Trophoblast cell (in vitro differentiated cells and primary cell): ENCODE measurements around the gene GEMIN8. TPM values are rescaled to one million over a fixed set of nuclear protein-coding genes. Genes with fewer than 3 reads are reported as not detected.
A peak's percentile ranks its signal among the peaks of the same experiment; 100 is the strongest.

ENCODE experiments used
- DNase-seq, 2 donors: peaks; one replicate each; pipeline ENCODE4 v3.0.0-alpha.2; 2016
- H2AFZ ChIP-seq: 2 replicates; pipeline ENCODE4 v1.6.1; 2013; ENCODE audit warnings: low read length, moderate library complexity, mild to moderate bottlenecking; ENCODE audit not compliant: insufficient read depth, poor library complexity
- H2AK5ac ChIP-seq: 2 replicates; pipeline ENCODE4 v1.6.1; 2013; ENCODE audit warnings: mild to moderate bottlenecking, low read length
- H2BK120ac ChIP-seq: 2 replicates; pipeline ENCODE4 v1.6.1; 2013; ENCODE audit warnings: low read length, mild to moderate bottlenecking, moderate library complexity; ENCODE audit not compliant: insufficient read depth, poor library complexity
- H2BK12ac ChIP-seq: 2 replicates; pipeline ENCODE4 v1.6.1; 2013; ENCODE audit warnings: mild to moderate bottlenecking, low read length, moderate library complexity
- H2BK5ac ChIP-seq: 2 replicates; pipeline ENCODE4 v1.6.1; 2013; ENCODE audit warnings: low read length, low read depth, moderate library complexity, mild to moderate bottlenecking; ENCODE audit not compliant: poor library complexity
- H3K14ac ChIP-seq: 2 replicates; pipeline ENCODE4 v1.6.1; 2013; ENCODE audit warnings: mild to moderate bottlenecking, low read length
- H3K18ac ChIP-seq: 2 replicates; pipeline ENCODE4 v1.6.1; 2013; ENCODE audit warnings: mild to moderate bottlenecking, low read length
- H3K23ac ChIP-seq: 2 replicates; pipeline ENCODE4 v1.6.1; 2013; ENCODE audit warnings: low read length
- H3K27ac ChIP-seq: 2 replicates; pipeline ENCODE4 v1.5.1; 2013; ENCODE audit warnings: low read depth, mild to moderate bottlenecking, inconsistent platforms, low read length, moderate library complexity
- H3K27me3 ChIP-seq: 2 replicates; pipeline ENCODE4 v1.6.1; 2013; ENCODE audit warnings: inconsistent platforms, mild to moderate bottlenecking, low read length, moderate library complexity; ENCODE audit not compliant: insufficient read depth
- H3K36me3 ChIP-seq, 2 experiments: 1 replicate in 1 of 2; 2 replicates in 1 of 2; pipeline ENCODE4 v1.6.1; 2013; ENCODE audit warnings: low read length in 2 of 2, mild to moderate bottlenecking in 2 of 2, moderate library complexity in 1 of 2; ENCODE audit not compliant: insufficient read depth in 2 of 2, control insufficient read depth in 1 of 2
- H3K4ac ChIP-seq: 2 replicates; pipeline ENCODE4 v1.6.1; 2013; ENCODE audit warnings: low read depth, mild to moderate bottlenecking, low read length, moderate library complexity
- H3K4me1 ChIP-seq, 2 experiments: 1 replicate in 1 of 2; 2 replicates in 1 of 2; pipeline ENCODE4 v1.6.1; 2013; ENCODE audit warnings: low read length in 2 of 2, mild to moderate bottlenecking in 2 of 2, moderate library complexity in 1 of 2; ENCODE audit not compliant: insufficient read depth in 2 of 2, control insufficient read depth in 1 of 2
- H3K4me2 ChIP-seq: 2 replicates; pipeline ENCODE4 v1.6.1; 2013; ENCODE audit warnings: inconsistent platforms, mild to moderate bottlenecking, low read length, moderate library complexity
- H3K4me3 ChIP-seq: 2 replicates; pipeline ENCODE4 v1.5.1; 2013; ENCODE audit warnings: mild to moderate bottlenecking, low read depth, low read length, inconsistent platforms
- H3K79me1 ChIP-seq: one replicate; pipeline ENCODE4 v1.6.1; 2013; ENCODE audit warnings: low read length
- H3K79me2 ChIP-seq: 2 replicates; pipeline ENCODE4 v1.6.1; 2013; ENCODE audit warnings: low read length, mild to moderate bottlenecking; ENCODE audit not compliant: control insufficient read depth, insufficient read depth, poor library complexity
- H3K9ac ChIP-seq: 2 replicates; pipeline ENCODE4 v1.6.1; 2013; ENCODE audit warnings: mild to moderate bottlenecking, low read length
- H3K9me3 ChIP-seq: 2 replicates; pipeline ENCODE4 v1.6.1; 2013; ENCODE audit warnings: low read depth, mild to moderate bottlenecking, control low read depth, inconsistent platforms, low read length; ENCODE audit not compliant: insufficient read depth
- H4K12ac ChIP-seq: 2 replicates; pipeline ENCODE4 v1.6.1; 2013; ENCODE audit warnings: low read depth, mild to moderate bottlenecking, low read length, moderate library complexity
- H4K8ac ChIP-seq: 2 replicates; pipeline ENCODE4 v1.6.1; 2013; ENCODE audit warnings: low read depth, mild to moderate bottlenecking, low read length, moderate library complexity
- H4K91ac ChIP-seq: one replicate; pipeline ENCODE4 v1.6.1; 2013; ENCODE audit warnings: low read depth, mild to moderate bottlenecking, low read length, moderate library complexity
- WGBS: extraction: QIAGEN DNeasy Blood & Tissue Kit; methylation state at CpG from one replicate; pipeline ENCODE4 v1.1.7; 2013; ENCODE audit warnings: missing lambda C conversion rate; ENCODE audit not compliant: insufficient read length, insufficient coverage; ENCODE audit errors: extremely low coverage; 5-methylcytosine and 5-hydroxymethylcytosine counted together
- polyA plus RNA-seq: library from polyadenylated mRNA; stranded (reverse); fragments of 200-250 nt; gene quantifications from 2 replicates; pipeline ENCODE4 v1.2.3, GENCODE V29; 2013

GEMIN8 gene, protein sequence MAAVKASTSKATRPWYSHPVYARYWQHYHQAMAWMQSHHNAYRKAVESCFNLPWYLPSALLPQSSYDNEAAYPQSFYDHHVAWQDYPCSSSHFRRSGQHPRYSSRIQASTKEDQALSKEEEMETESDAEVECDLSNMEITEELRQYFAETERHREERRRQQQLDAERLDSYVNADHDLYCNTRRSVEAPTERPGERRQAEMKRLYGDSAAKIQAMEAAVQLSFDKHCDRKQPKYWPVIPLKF
- polyA plus RNA-seq: 8.4 and 9.3 TPM in 2 replicates

DNA sequence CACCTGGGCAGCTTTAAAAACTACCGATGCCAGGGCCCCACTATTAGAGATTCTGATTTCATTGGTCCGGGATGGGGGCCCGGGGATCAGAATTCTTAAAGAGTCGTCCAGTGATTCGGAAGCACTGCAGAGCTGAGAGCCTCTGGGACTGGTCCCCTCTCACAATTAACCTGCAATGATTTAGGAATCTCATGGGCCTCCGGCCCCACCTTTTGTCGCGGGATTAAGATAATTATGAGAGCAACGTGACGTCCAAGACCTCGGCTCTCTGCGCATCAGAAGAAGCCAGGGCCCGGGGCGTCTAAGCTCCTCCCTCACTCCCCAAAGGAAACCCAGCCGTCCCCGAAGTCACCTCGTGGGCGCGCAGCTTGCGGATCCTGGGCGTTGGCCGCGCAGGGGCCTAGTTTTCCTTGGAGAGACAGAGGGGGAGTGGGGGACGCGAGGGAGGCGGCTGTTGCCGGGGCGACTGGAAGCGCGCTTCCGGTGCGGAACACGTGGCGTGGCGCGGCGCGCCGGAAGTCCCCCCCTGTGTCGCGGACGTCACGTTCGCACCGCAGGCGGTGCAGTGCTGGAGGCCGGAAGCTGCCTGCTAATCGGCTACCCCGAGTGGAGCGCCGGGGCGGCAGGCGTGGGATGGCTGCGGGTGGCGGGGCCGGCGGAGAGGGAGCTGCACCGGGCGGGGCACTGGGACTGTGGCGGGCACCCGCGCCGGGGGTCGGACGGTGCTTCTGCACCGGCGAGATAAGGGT lies at the start of gene GEMIN8:
Gene GEMIN8, minus strand, starts transcription at position 468 of the 749 bp plus-strand sequence. CDS start 8,414 bp downstream, outside the sequence.
- Histone ChIP-seq H3K36me3 (no peaks in the 10 kb centered on the region), H3K4me3 (peak within 1 kb of the TSS; percentile 81), H2BK120ac (no peak within 1 kb of the TSS), H3K9me3 (no peaks in the 10 kb centered on the region), H3K4me1 (no peaks in the 10 kb centered on the region), H3K4me2 (peak within 1 kb of the TSS; percentile 73), H3K23ac (no peak within 1 kb of the TSS), H2AFZ (peak within 1 kb of the TSS; percentile 35), H4K12ac (peak within 1 kb of the TSS; percentile 64), H3K79me2 (no peaks in the 10 kb centered on the region), H2BK12ac (no peak within 1 kb of the TSS), H4K8ac (peak within 1 kb of the TSS; percentile 83), H2BK5ac (peak within 1 kb of the TSS; percentile 68), H3K79me1 (peaks cover 6% of the 10 kb centered on the region), H3K27me3 (no peaks in the 10 kb centered on the region), H3K9ac (peak within 1 kb of the TSS; percentile 76), H2AK5ac (no peak within 1 kb of the TSS), H4K91ac (peak within 1 kb of the TSS; percentile 61), H3K27ac (peak within 1 kb of the TSS; percentile 70), H3K18ac (peak within 1 kb of the TSS; percentile 30), H3K14ac (peak within 1 kb of the TSS; percentile 60), H3K4ac (peak within 1 kb of the TSS; percentile 46)
- WGBS: no CpG with 5 or more reads among the region's 67 CpGs
- DNase-seq: peak; percentile 67 to 76

DNA sequence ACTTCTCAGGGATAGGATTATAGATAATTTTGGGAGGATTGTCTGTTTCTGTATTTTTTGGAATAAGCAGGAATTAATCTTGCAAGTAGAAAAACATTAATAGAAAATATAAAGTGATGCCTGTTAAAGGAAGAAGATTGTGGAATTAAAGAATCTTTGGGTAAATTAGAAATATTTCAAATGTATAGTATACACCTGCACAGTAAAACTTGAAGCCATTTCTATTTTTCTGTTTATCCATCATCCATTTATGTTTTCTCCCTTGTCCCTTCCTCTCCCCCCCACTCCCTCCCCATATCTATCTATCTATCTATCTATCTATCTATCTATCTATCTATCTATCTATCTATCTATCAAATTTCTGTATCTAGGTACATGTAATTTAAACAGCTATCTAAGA lies 46.9 kb upstream of the GEMIN8 start:
- no peak overlapping the region for H2AFZ ChIP-seq
- no peak overlapping the region for H4K91ac ChIP-seq
- no peaks in the 10 kb centered on the region for H3K27me3 ChIP-seq
- H2BK120ac ChIP-seq: no peak overlapping the region
- H2AK5ac ChIP-seq: no peak overlapping the region
- no peak overlapping the region for H4K8ac ChIP-seq
- H3K9me3 ChIP-seq: no peaks in the 10 kb centered on the region
- H3K4me2 ChIP-seq: no peak overlapping the region
- no peak overlapping the region for H2BK12ac ChIP-seq
- H3K23ac ChIP-seq: no peak overlapping the region
- H3K4me3 ChIP-seq: no peak overlapping the region
- no peaks in the 10 kb centered on the region for H3K36me3 ChIP-seq
- H3K27ac ChIP-seq: no peak overlapping the region
- no peak overlapping the region for H3K4ac ChIP-seq
- H3K79me2 ChIP-seq: no peaks in the 10 kb centered on the region
- no peak overlapping the region for H3K14ac ChIP-seq
- no peak overlapping the region for H3K18ac ChIP-seq
- DNase-seq: no peak
- no peak overlapping the region for H2BK5ac ChIP-seq
- H4K12ac ChIP-seq: no peak overlapping the region
- H3K4me1 ChIP-seq: no peaks in the 10 kb centered on the region
- H3K9ac ChIP-seq: no peak overlapping the region
- H3K79me1 ChIP-seq: no peaks in the 10 kb centered on the region

DNA sequence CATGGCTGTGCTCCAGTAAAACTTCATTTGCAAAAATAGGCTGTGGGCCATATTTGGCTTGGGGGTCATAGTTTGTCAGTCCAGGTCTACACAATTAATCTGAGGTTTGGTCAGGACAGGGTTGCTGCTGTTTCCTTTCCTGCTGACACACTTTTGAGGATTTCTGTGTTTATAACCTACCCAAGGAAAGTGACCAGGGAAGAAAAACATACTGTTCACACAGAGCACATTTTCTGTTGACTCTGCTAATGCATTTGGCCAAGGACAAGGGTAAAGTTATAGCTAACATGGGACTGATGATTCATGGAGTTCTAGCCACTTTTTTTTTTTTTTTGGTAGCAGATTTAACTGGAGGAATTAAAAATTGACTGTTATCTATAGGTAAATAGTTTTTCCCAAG lies 43.9 kb upstream of the GEMIN8 start:
- H2BK120ac ChIP-seq: no peak overlapping the region
- no peak for DNase-seq
- no peaks in the 10 kb centered on the region for H3K27me3 ChIP-seq
- no peak overlapping the region for H3K4me2 ChIP-seq
- no peak overlapping the region for H2AFZ ChIP-seq
- no peak overlapping the region for H4K12ac ChIP-seq
- H3K9me3 ChIP-seq: no peaks in the 10 kb centered on the region
- H2BK12ac ChIP-seq: no peak overlapping the region
- H3K4me1 ChIP-seq: no peaks in the 10 kb centered on the region
- no peak overlapping the region for H3K9ac ChIP-seq
- H3K4ac ChIP-seq: no peak overlapping the region
- no peak overlapping the region for H4K91ac ChIP-seq
- H2AK5ac ChIP-seq: no peak overlapping the region
- H3K79me1 ChIP-seq: no peaks in the 10 kb centered on the region
- no peak overlapping the region for H2BK5ac ChIP-seq
- no peak overlapping the region for H3K14ac ChIP-seq
- H3K18ac ChIP-seq: no peak overlapping the region
- no peak overlapping the region for H3K4me3 ChIP-seq
- H3K27ac ChIP-seq: no peak overlapping the region
- no peaks in the 10 kb centered on the region for H3K36me3 ChIP-seq
- H4K8ac ChIP-seq: no peak overlapping the region
- H3K79me2 ChIP-seq: no peaks in the 10 kb centered on the region
- H3K23ac ChIP-seq: no peak overlapping the region

DNA sequence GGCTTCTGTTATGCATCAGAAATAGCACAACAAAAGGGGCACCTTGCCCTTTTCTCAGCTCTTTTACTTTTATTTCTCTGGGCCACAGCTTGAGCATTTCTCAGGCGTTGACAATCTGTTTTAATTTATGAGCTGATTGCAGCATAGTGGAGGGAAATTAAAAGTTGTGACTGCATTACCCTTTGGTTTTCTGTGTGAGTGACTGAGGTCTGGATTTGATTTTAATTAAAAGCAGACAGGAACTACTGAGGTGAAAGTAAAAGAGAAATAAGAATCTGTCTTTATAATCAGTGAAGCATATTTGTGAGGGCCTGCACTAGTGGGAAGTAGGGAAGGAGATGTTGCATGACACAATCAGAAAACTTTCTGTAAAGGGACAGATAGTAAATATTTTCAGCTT lies 43.4 kb upstream of the GEMIN8 start:
- H3K4ac ChIP-seq: no peak overlapping the region
- no peak overlapping the region for H3K18ac ChIP-seq
- no peak overlapping the region for H2BK5ac ChIP-seq
- H3K27me3 ChIP-seq: no peaks in the 10 kb centered on the region
- no peaks in the 10 kb centered on the region for H3K79me2 ChIP-seq
- WGBS: no CpG with 5 or more reads among the region's 1 CpG
- H3K23ac ChIP-seq: no peak overlapping the region
- H3K4me3 ChIP-seq: no peak overlapping the region
- no peak overlapping the region for H3K9ac ChIP-seq
- H3K9me3 ChIP-seq: no peaks in the 10 kb centered on the region
- H4K8ac ChIP-seq: no peak overlapping the region
- H2BK120ac ChIP-seq: no peak overlapping the region
- H2AFZ ChIP-seq: no peak overlapping the region
- no peaks in the 10 kb centered on the region for H3K4me1 ChIP-seq
- H2BK12ac ChIP-seq: no peak overlapping the region
- no peaks in the 10 kb centered on the region for H3K79me1 ChIP-seq
- H4K12ac ChIP-seq: no peak overlapping the region
- H3K36me3 ChIP-seq: no peaks in the 10 kb centered on the region
- H3K14ac ChIP-seq: no peak overlapping the region
- no peak overlapping the region for H3K4me2 ChIP-seq
- no peak for DNase-seq
- no peak overlapping the region for H2AK5ac ChIP-seq
- no peak overlapping the region for H3K27ac ChIP-seq
- H4K91ac ChIP-seq: no peak overlapping the region
